Measurements from ENCODE around the gene EDN2.

EDN2 gene

DNA sequence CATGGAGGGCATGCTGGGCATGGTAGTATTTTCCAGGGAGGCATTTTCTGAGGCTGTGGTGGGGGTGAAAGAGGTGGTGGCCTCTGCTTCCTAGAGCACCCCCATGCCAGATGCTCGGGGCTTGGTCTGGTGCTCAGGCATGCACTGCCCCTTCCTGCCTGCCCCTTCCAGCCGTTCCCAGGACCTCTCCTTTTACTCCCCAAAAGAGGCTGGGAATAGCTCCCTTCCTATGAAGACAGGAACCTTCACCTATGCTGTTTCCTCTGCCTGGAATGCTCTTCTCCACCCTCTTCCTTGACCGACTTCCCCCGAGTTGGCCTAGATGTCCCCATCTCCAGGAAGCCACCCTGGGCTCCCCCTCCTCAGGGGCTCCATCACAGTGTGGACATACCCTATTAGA lies 9.1 kb downstream of the EDN2 start:
- Histone ChIP-seq H3K27ac (ENCODE audit: extremely low read depth, low read depth, low read length) (no peak overlapping the region), H3K36me3 (ENCODE audit: control insufficient read depth in 2 of 2, insufficient read depth in 1 of 2, low read length in 2 of 2) (no peaks in the 10 kb centered on the region), H3K9me3 (ENCODE audit: control insufficient read depth, insufficient read depth, low read depth, low read length) (no peaks in the 10 kb centered on the region), H3K4me1 (ENCODE audit: control insufficient read depth, insufficient read depth, low read length) (no peaks in the 10 kb centered on the region), H3K4me3 (ENCODE audit: low read depth, low read length) (no peak overlapping the region)
- ChIA-PET CTCF (interaction anchor here (0.7 to 3.9 kb wide), 6 partner anchors 9 to 160 kb away, joined by 3 to 33 read pairs (median 4); partner anchors contain the start of gene EDN2), POLR2A (no interaction called here)
- TF ChIP-seq, protein P1, sequence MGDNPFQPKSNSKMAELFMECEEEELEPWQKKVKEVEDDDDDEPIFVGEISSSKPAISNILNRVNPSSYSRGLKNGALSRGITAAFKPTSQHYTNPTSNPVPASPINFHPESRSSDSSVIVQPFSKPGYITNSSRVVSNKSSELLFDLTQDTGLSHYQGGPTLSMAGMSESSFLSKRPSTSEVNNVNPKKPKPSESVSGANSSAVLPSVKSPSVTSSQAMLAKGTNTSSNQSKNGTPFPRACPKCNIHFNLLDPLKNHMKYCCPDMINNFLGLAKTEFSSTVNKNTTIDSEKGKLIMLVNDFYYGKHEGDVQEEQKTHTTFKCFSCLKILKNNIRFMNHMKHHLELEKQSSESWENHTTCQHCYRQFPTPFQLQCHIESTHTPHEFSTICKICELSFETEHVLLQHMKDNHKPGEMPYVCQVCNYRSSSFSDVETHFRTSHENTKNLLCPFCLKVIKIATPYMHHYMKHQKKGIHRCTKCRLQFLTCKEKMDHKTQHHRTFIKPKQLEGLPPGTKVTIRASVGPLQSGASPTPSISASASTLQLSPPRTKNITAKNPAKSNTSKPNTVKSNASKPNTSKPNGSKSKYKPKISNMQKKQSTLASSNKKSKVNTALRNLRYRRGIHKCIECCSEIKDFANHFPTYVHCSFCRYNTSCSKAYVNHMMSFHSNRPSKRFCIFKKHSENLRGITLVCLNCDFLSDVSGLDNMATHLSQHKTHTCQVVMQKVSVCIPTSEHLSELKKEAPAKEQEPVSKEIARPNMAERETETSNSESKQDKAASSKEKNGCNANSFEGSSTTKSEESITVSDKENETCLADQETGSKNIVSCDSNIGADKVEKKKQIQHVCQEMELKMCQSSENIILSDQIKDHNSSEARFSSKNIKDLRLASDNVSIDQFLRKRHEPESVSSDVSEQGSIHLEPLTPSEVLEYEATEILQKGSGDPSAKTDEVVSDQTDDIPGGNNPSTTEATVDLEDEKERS (tag by site-specific recombination; IDR thresholded peaks at IDR 0.05), result no peak
- TF ChIP-seq ZNF777 (tag by site-specific recombination; IDR thresholded peaks at IDR 0.05; ENCODE audit: borderline replicate concordance) (no peak), ZBTB7A (tag by site-specific recombination; IDR thresholded peaks at IDR 0.05; ENCODE audit: low read depth) (no peak), ZNF292 (tag by site-specific recombination; IDR thresholded peaks at IDR 0.05; ENCODE audit: borderline replicate concordance, low read depth) (no peak), ZNF544 (tag by site-specific recombination; IDR thresholded peaks at IDR 0.05) (no peak), ZXDB (tag by site-specific recombination; IDR thresholded peaks at IDR 0.05) (no peak)
- TF ChIP-seq, protein P2, sequence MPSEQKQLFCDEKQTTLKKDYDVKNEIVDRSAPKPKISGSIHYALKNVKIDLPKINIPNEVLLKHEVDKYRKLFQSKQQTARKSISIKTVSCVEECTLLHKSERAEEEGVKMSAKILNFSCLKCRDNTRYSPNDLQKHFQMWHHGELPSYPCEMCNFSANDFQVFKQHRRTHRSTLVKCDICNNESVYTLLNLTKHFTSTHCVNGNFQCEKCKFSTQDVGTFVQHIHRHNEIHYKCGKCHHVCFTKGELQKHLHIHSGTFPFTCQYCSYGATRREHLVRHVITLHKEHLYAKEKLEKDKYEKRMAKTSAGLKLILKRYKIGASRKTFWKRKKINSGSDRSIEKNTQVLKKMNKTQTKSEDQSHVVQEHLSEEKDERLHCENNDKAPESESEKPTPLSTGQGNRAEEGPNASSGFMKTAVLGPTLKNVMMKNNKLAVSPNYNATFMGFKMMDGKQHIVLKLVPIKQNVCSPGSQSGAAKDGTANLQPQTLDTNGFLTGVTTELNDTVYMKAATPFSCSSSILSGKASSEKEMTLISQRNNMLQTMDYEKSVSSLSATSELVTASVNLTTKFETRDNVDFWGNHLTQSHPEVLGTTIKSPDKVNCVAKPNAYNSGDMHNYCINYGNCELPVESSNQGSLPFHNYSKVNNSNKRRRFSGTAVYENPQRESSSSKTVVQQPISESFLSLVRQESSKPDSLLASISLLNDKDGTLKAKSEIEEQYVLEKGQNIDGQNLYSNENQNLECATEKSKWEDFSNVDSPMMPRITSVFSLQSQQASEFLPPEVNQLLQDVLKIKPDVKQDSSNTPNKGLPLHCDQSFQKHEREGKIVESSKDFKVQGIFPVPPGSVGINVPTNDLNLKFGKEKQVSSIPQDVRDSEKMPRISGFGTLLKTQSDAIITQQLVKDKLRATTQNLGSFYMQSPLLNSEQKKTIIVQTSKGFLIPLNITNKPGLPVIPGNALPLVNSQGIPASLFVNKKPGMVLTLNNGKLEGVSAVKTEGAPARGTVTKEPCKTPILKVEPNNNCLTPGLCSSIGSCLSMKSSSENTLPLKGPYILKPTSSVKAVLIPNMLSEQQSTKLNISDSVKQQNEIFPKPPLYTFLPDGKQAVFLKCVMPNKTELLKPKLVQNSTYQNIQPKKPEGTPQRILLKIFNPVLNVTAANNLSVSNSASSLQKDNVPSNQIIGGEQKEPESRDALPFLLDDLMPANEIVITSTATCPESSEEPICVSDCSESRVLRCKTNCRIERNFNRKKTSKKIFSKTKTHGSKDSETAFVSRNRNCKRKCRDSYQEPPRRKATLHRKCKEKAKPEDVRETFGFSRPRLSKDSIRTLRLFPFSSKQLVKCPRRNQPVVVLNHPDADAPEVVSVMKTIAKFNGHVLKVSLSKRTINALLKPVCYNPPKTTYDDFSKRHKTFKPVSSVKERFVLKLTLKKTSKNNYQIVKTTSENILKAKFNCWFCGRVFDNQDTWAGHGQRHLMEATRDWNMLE (tag by site-specific recombination; conservative IDR thresholded peaks at IDR 0.05; ENCODE audit: low read depth), result no peak
- TF ChIP-seq, protein P3, sequence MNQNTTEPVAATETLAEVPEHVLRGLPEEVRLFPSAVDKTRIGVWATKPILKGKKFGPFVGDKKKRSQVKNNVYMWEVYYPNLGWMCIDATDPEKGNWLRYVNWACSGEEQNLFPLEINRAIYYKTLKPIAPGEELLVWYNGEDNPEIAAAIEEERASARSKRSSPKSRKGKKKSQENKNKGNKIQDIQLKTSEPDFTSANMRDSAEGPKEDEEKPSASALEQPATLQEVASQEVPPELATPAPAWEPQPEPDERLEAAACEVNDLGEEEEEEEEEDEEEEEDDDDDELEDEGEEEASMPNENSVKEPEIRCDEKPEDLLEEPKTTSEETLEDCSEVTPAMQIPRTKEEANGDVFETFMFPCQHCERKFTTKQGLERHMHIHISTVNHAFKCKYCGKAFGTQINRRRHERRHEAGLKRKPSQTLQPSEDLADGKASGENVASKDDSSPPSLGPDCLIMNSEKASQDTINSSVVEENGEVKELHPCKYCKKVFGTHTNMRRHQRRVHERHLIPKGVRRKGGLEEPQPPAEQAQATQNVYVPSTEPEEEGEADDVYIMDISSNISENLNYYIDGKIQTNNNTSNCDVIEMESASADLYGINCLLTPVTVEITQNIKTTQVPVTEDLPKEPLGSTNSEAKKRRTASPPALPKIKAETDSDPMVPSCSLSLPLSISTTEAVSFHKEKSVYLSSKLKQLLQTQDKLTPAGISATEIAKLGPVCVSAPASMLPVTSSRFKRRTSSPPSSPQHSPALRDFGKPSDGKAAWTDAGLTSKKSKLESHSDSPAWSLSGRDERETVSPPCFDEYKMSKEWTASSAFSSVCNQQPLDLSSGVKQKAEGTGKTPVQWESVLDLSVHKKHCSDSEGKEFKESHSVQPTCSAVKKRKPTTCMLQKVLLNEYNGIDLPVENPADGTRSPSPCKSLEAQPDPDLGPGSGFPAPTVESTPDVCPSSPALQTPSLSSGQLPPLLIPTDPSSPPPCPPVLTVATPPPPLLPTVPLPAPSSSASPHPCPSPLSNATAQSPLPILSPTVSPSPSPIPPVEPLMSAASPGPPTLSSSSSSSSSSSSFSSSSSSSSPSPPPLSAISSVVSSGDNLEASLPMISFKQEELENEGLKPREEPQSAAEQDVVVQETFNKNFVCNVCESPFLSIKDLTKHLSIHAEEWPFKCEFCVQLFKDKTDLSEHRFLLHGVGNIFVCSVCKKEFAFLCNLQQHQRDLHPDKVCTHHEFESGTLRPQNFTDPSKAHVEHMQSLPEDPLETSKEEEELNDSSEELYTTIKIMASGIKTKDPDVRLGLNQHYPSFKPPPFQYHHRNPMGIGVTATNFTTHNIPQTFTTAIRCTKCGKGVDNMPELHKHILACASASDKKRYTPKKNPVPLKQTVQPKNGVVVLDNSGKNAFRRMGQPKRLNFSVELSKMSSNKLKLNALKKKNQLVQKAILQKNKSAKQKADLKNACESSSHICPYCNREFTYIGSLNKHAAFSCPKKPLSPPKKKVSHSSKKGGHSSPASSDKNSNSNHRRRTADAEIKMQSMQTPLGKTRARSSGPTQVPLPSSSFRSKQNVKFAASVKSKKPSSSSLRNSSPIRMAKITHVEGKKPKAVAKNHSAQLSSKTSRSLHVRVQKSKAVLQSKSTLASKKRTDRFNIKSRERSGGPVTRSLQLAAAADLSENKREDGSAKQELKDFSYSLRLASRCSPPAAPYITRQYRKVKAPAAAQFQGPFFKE (tag by site-specific recombination; IDR thresholded peaks at IDR 0.05; ENCODE audit: borderline replicate concordance), result no peak
- TF ChIP-seq, protein P4, sequence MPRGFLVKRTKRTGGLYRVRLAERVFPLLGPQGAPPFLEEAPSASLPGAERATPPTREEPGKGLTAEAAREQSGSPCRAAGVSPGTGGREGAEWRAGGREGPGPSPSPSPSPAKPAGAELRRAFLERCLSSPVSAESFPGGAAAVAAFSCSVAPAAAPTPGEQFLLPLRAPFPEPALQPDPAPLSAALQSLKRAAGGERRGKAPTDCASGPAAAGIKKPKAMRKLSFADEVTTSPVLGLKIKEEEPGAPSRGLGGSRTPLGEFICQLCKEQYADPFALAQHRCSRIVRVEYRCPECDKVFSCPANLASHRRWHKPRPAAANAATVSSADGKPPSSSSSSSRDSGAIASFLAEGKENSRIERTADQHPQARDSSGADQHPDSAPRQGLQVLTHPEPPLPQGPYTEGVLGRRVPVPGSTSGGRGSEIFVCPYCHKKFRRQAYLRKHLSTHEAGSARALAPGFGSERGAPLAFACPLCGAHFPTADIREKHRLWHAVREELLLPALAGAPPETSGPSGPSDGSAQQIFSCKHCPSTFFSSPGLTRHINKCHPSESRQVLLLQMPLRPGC (tag by site-specific recombination; IDR thresholded peaks at IDR 0.05), result no peak

All from HEK293 (cell line).